Measurements from ENCODE around the gene LGALS7B. TPM values are rescaled to one million over a fixed set of nuclear protein-coding genes. Genes with fewer than 3 reads are reported as not detected.

The LGALS7B gene
- total RNA-seq, 1 experiment from 2014 or later, result 1.2 TPM

- TF ChIP-seq ZMAT4 (CRISPR knock-in tag; IDR thresholded peaks at IDR 0.05) (no peak), ZNF232 (CRISPR knock-in tag; IDR thresholded peaks at IDR 0.05) (no peak), ZNF512 (CRISPR knock-in tag; IDR thresholded peaks at IDR 0.05; ENCODE audit: borderline replicate concordance) (no peak)
Measured at GRCh38 chr19:38836983-38837626, 48.1 kb downstream of the LGALS7B start (continued).

GRCh38 chr19:38837656-38838121 lies 48.7 kb downstream of the LGALS7B start:
- no peak overlapping the region for H3K27ac Mint-ChIP-seq
- peaks cover 68% of the 10 kb centered on the region for H3K36me3 Mint-ChIP-seq
- DNase-seq (ENCODE audit: low spot score), result no peak
- H3K9me3 Mint-ChIP-seq, result no peaks in the 10 kb centered on the region
- POLR2A ChIA-PET, result no interaction called here
- no peaks in the 10 kb centered on the region for H3K27me3 Mint-ChIP-seq (ENCODE audit: low read depth)
- no peak for ATAC-seq
- CTCF ChIA-PET, result no interaction called here
- no peak overlapping the region for H3K4me3 Mint-ChIP-seq
- H3K4me1 Mint-ChIP-seq, result no peaks in the 10 kb centered on the region
- TF ChIP-seq ATF3 (CRISPR knock-in tag; conservative IDR thresholded peaks at IDR 0.05), result no peak
- TF ChIP-seq ZNF671 (CRISPR knock-in tag; IDR thresholded peaks at IDR 0.05), result no peak
- TF ChIP-seq ZMAT4 (CRISPR knock-in tag; IDR thresholded peaks at IDR 0.05), result no peak
- no peak for TF ChIP-seq STAT6 (CRISPR knock-in tag; conservative IDR thresholded peaks at IDR 0.05; ENCODE audit: low read depth)
- TF ChIP-seq CBFB (CRISPR knock-in tag; IDR thresholded peaks at IDR 0.05; ENCODE audit: low read depth), result no peak
- TF ChIP-seq NFE2L1 (CRISPR knock-in tag; IDR thresholded peaks at IDR 0.05), result no peak

GRCh38 chr19:38838208-38838985 lies 49.4 kb downstream of the LGALS7B start:
- no peaks in the 10 kb centered on the region for H3K9me3 Mint-ChIP-seq
- no peak overlapping the region for H3K27ac Mint-ChIP-seq
- DNase-seq (ENCODE audit: low spot score) (no peak), ATAC-seq (no peak)
- TF ChIP-seq NFATC4 (CRISPR knock-in tag; IDR thresholded peaks at IDR 0.05) (peak; percentile 38; the same call in 1 of the 2 replicates), ZMAT4 (CRISPR knock-in tag; IDR thresholded peaks at IDR 0.05) (no peak)
- CTCF ChIA-PET, result no interaction called here
- peaks cover 76% of the 10 kb centered on the region for H3K36me3 Mint-ChIP-seq
- H3K27me3 Mint-ChIP-seq (ENCODE audit: low read depth), result no peaks in the 10 kb centered on the region
- POLR2A ChIA-PET, result no interaction called here
- no peak overlapping the region for H3K4me3 Mint-ChIP-seq
- H3K4me1 Mint-ChIP-seq, result no peaks in the 10 kb centered on the region

GRCh38 chr19:38838986-38839761 lies 50.2 kb downstream of the LGALS7B start:
- DNase-seq (ENCODE audit: low spot score) (no peak), ATAC-seq (no peak)
- H3K36me3 Mint-ChIP-seq, result peaks cover 83% of the 10 kb centered on the region
- no peaks in the 10 kb centered on the region for H3K4me1 Mint-ChIP-seq
- no peak overlapping the region for H3K4me3 Mint-ChIP-seq
- no peaks in the 10 kb centered on the region for H3K9me3 Mint-ChIP-seq
- POLR2A ChIA-PET, result no interaction called here
- CTCF ChIA-PET, result no interaction called here
- peak overlapping the region; percentile 53 for H3K27ac Mint-ChIP-seq
- no peaks in the 10 kb centered on the region for H3K27me3 Mint-ChIP-seq (ENCODE audit: low read depth)
- TF ChIP-seq ZNF423 (CRISPR knock-in tag; IDR thresholded peaks at IDR 0.05) (no peak), KAT7 (CRISPR knock-in tag; IDR thresholded peaks at IDR 0.05; ENCODE audit: borderline replicate concordance) (no peak), MXD4 (CRISPR knock-in tag; IDR thresholded peaks at IDR 0.05; ENCODE audit: borderline replicate concordance) (no peak), ZNF219 (CRISPR knock-in tag; IDR thresholded peaks at IDR 0.05; ENCODE audit: borderline replicate concordance) (no peak), GRHL2 (CRISPR knock-in tag; IDR thresholded peaks at IDR 0.05; ENCODE audit: insufficient replicate concordance, severe bottlenecking) (no peak), RELA (CRISPR knock-in tag; IDR thresholded peaks at IDR 0.05; ENCODE audit: borderline replicate concordance) (no peak), ERG (CRISPR knock-in tag; IDR thresholded peaks at IDR 0.05) (peak; percentile 16; the same call in 1 of the 2 replicates), NR1H2 (CRISPR knock-in tag; IDR thresholded peaks at IDR 0.05) (no peak), ZNF416 (CRISPR knock-in tag; IDR thresholded peaks at IDR 0.05) (no peak), TEAD4 (CRISPR knock-in tag; IDR thresholded peaks at IDR 0.05) (no peak), CBFB (CRISPR knock-in tag; IDR thresholded peaks at IDR 0.05; ENCODE audit: low read depth) (no peak), PRRX2 (CRISPR knock-in tag; IDR thresholded peaks at IDR 0.05) (0 out of 2 replicates have a peak, but pooled peaks have one; percentile 58)
